Type B pancreatic cell (in vitro differentiated cells): ENCODE data around the gene ADARB1. TPM values are rescaled to one million over a fixed set of nuclear protein-coding genes. Genes with fewer than 3 reads are reported as not detected.

Experiments
- DNase-seq: peaks from one replicate; pipeline ENCODE4 v3.0.0; 2021; ENCODE audit warnings: mixed read lengths; ENCODE audit not compliant: unreplicated experiment; ENCODE audit errors: extremely low spot score
- H3K27ac Mint-ChIP-seq: 2 replicates; pipeline ENCODE4 v1.8.0; 2021; ENCODE audit warnings: mild to moderate bottlenecking, mixed read lengths
- H3K27me3 Mint-ChIP-seq: 2 replicates; pipeline ENCODE4 v1.8.0; 2021; ENCODE audit warnings: mixed read lengths
- H3K36me3 Mint-ChIP-seq: 2 replicates; pipeline ENCODE4 v1.8.0; 2021; ENCODE audit warnings: mixed read lengths
- H3K4me1 Mint-ChIP-seq: one replicate; pipeline ENCODE4 v1.8.0; 2021; ENCODE audit warnings: mixed read lengths; ENCODE audit not compliant: unreplicated experiment
- H3K4me3 Mint-ChIP-seq: 2 replicates; pipeline ENCODE4 v1.8.0; 2021; ENCODE audit warnings: mild to moderate bottlenecking, mixed read lengths
- H3K9me3 Mint-ChIP-seq: 2 replicates; pipeline ENCODE4 v1.8.0; 2021; ENCODE audit warnings: mixed read lengths
- CTCF ChIP-seq: fragments of 200-600 bp; sonication (generic); conservative IDR thresholded peaks from 2 replicates; pipeline ENCODE4 v1.5.0; 2021; ENCODE audit warnings: antibody characterized with exemption, mild to moderate bottlenecking
- total RNA-seq: library from RNA; stranded (reverse); gene quantifications from 2 replicates; pipeline ENCODE4 v1.2.1, GENCODE V29; 2021; ENCODE audit warnings: low replicate concordance

Gene ADARB1
- total RNA-seq, 1 donor from 2014 or later = 20.7 TPM

GRCh38 chr21:45262616-45263015 lies 188.2 kb downstream of the ADARB1 start:
- no peaks in the 10 kb centered on the region for H3K9me3 Mint-ChIP-seq
- peaks cover 6% of the 10 kb centered on the region for H3K27me3 Mint-ChIP-seq
- TF ChIP-seq CTCF = no peak
- no peak overlapping the region for H3K27ac Mint-ChIP-seq
- H3K36me3 Mint-ChIP-seq = peaks cover 10% of the 10 kb centered on the region
- no peak overlapping the region for H3K4me3 Mint-ChIP-seq
- H3K4me1 Mint-ChIP-seq = peaks cover 5% of the 10 kb centered on the region
- no peak for DNase-seq

GRCh38 chr21:45263534-45263933 lies 189.2 kb downstream of the ADARB1 start:
- Mint-ChIP-seq H3K27me3 (peaks cover 1% of the 10 kb centered on the region), H3K9me3 (no peaks in the 10 kb centered on the region), H3K36me3 (peaks cover 11% of the 10 kb centered on the region), H3K27ac (no peak overlapping the region), H3K4me1 (peaks cover 1% of the 10 kb centered on the region), H3K4me3 (no peak overlapping the region)
- TF ChIP-seq CTCF = no peak
- DNase-seq = no peak

GRCh38 chr21:45264146-45264911 lies 189.9 kb downstream of the ADARB1 start:
- no peak overlapping the region for H3K4me3 Mint-ChIP-seq
- TF ChIP-seq CTCF = no peak
- no peak for DNase-seq

GRCh38 chr21:45264912-45265515 lies 190.6 kb downstream of the ADARB1 start:
- DNase-seq = peak; percentile 63
- Mint-ChIP-seq H3K9me3 (no peaks in the 10 kb centered on the region), H3K4me1 (no peaks in the 10 kb centered on the region), H3K4me3 (no peak overlapping the region), H3K27me3 (no peaks in the 10 kb centered on the region), H3K27ac (no peak overlapping the region), H3K36me3 (peaks cover 11% of the 10 kb centered on the region)
- no peak for TF ChIP-seq CTCF

More at GRCh38 chr21:45264146-45264911, 189.9 kb downstream of the ADARB1 start:
- Mint-ChIP-seq H3K27me3 (no peaks in the 10 kb centered on the region), H3K36me3 (peaks cover 11% of the 10 kb centered on the region), H3K27ac (no peak overlapping the region), H3K9me3 (no peaks in the 10 kb centered on the region), H3K4me1 (no peaks in the 10 kb centered on the region)

GRCh38 chr21:45265721-45266517 lies 191.5 kb downstream of the ADARB1 start:
- H3K27me3 Mint-ChIP-seq = no peaks in the 10 kb centered on the region
- H3K9me3 Mint-ChIP-seq = no peaks in the 10 kb centered on the region
- no peak overlapping the region for H3K4me3 Mint-ChIP-seq
- H3K36me3 Mint-ChIP-seq = peaks cover 11% of the 10 kb centered on the region
- H3K27ac Mint-ChIP-seq = no peak overlapping the region
- H3K4me1 Mint-ChIP-seq = no peaks in the 10 kb centered on the region
- DNase-seq = peak; percentile 64
- TF ChIP-seq CTCF = no peak
